Endodermal cell (in vitro differentiated cells): ENCODE results near the gene CDH23. TPM values are rescaled to one million over a fixed set of nuclear protein-coding genes. Genes with fewer than 3 reads are reported as not detected.

ENCODE experiments used
- DNase-seq: peaks from one replicate; pipeline ENCODE4 v3.0.0-alpha.2; 2017
- H3K27ac ChIP-seq: 2 replicates; pipeline ENCODE4 v1.5.1; 2013; ENCODE audit warnings: mild to moderate bottlenecking, low read depth, low read length, moderate library complexity
- H3K27me3 ChIP-seq: 2 replicates; pipeline ENCODE4 v1.6.1; 2013; ENCODE audit warnings: mild to moderate bottlenecking, low read length, moderate library complexity; ENCODE audit not compliant: insufficient read depth, control insufficient read depth, poor library complexity, severe bottlenecking
- H3K36me3 ChIP-seq: 2 replicates; pipeline ENCODE4 v1.7.0; 2013; ENCODE audit warnings: mild to moderate bottlenecking, low read length, moderate library complexity; ENCODE audit not compliant: control insufficient read depth, insufficient read depth
- H3K4me1 ChIP-seq: one replicate; pipeline ENCODE4 v1.7.0; 2013; ENCODE audit warnings: low read length; ENCODE audit not compliant: control insufficient read depth, insufficient read depth
- H3K4me3 ChIP-seq: 2 replicates; pipeline ENCODE4 v1.5.1; 2013; ENCODE audit warnings: mild to moderate bottlenecking, low read length, moderate library complexity
- H3K9ac ChIP-seq: 2 replicates; pipeline ENCODE4 v1.6.1; 2013; ENCODE audit warnings: mild to moderate bottlenecking, low read length, moderate library complexity; ENCODE audit not compliant: poor library complexity, severe bottlenecking; ENCODE audit errors: extremely low read depth
- H3K9me3 ChIP-seq: 2 replicates; pipeline ENCODE4 v1.6.1; 2013; ENCODE audit warnings: mild to moderate bottlenecking, low read length, moderate library complexity; ENCODE audit not compliant: control insufficient read depth
- H3K27ac Mint-ChIP-seq: 2 replicates; pipeline ENCODE4 v1.8.0; 2020; ENCODE audit warnings: mixed read lengths
- H3K27me3 Mint-ChIP-seq: 2 replicates; pipeline ENCODE4 v1.8.0; 2021; ENCODE audit warnings: mild to moderate bottlenecking, mixed read lengths; ENCODE audit not compliant: insufficient read depth
- H3K36me3 Mint-ChIP-seq: 2 replicates; pipeline ENCODE4 v1.8.0; 2020; ENCODE audit warnings: low read depth, mixed read lengths
- H3K4me1 Mint-ChIP-seq: 2 replicates; pipeline ENCODE4 v1.8.0; 2020; ENCODE audit warnings: mixed read lengths
- H3K4me3 Mint-ChIP-seq: 2 replicates; pipeline ENCODE4 v1.8.0; 2020; ENCODE audit warnings: mild to moderate bottlenecking, moderate library complexity, mixed read lengths
- H3K9me3 Mint-ChIP-seq: 2 replicates; pipeline ENCODE4 v1.8.0; 2020; ENCODE audit warnings: mild to moderate bottlenecking, mixed read lengths
- WGBS, 2 experiments: methylation state at CpG; one replicate each; pipeline versions ENCODE4 v1.1.5 to v1.1.7; 2013; ENCODE audit warnings: missing lambda C conversion rate in 2 of 2, mixed read lengths in 1 of 2; ENCODE audit not compliant: insufficient coverage in 1 of 2, insufficient read length in 1 of 2; 5-methylcytosine and 5-hydroxymethylcytosine counted together
- total RNA-seq, 2 donors: library from RNA; stranded (reverse); fragmentation: NEBNext Ultra II Directional in 1 of 2; extraction: Animal tissue kit (Norgen Biotek cat#: 25700) in 1 of 2; gene quantifications; 2 replicates in 1 of 2; 3 replicates in 1 of 2; pipeline ENCODE4 v1.2.1, GENCODE V29; 2021
- TF ChIP-seq, protein P1 (sequence below): fragments of 200-600 bp; sonication (generic); conservative IDR thresholded peaks from 2 replicates; pipeline ENCODE4 v1.5.0; 2021; ENCODE audit warnings: antibody characterized with exemption, mild to moderate bottlenecking

The CDH23 gene
- total RNA-seq, 2 donors from 2014 or later = 2.1 to 4.2 TPM

GRCh38 chr10:71701496-71702132 is 304.9 kb downstream of the CDH23 start:
- Histone ChIP-seq H3K27me3 (no peaks in the 10 kb centered on the region), H3K27ac (no peak overlapping the region), H3K4me1 (no peaks in the 10 kb centered on the region), H3K36me3 (no peaks in the 10 kb centered on the region), H3K9me3 (no peaks in the 10 kb centered on the region), H3K9ac (no peak overlapping the region), H3K4me3 (no peak overlapping the region)
- 87 to 90% methylated on average over 6 to 11 of the region's 11 CpGs for WGBS, 2 experiments
- Mint-ChIP-seq H3K36me3 (no peaks in the 10 kb centered on the region), H3K4me3 (no peak overlapping the region), H3K27me3 (no peaks in the 10 kb centered on the region), H3K4me1 (no peaks in the 10 kb centered on the region), H3K9me3 (no peaks in the 10 kb centered on the region), H3K27ac (no peak overlapping the region)
- no peak for DNase-seq
- TF ChIP-seq, protein P1, sequence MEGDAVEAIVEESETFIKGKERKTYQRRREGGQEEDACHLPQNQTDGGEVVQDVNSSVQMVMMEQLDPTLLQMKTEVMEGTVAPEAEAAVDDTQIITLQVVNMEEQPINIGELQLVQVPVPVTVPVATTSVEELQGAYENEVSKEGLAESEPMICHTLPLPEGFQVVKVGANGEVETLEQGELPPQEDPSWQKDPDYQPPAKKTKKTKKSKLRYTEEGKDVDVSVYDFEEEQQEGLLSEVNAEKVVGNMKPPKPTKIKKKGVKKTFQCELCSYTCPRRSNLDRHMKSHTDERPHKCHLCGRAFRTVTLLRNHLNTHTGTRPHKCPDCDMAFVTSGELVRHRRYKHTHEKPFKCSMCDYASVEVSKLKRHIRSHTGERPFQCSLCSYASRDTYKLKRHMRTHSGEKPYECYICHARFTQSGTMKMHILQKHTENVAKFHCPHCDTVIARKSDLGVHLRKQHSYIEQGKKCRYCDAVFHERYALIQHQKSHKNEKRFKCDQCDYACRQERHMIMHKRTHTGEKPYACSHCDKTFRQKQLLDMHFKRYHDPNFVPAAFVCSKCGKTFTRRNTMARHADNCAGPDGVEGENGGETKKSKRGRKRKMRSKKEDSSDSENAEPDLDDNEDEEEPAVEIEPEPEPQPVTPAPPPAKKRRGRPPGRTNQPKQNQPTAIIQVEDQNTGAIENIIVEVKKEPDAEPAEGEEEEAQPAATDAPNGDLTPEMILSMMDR = no peak

DNA sequence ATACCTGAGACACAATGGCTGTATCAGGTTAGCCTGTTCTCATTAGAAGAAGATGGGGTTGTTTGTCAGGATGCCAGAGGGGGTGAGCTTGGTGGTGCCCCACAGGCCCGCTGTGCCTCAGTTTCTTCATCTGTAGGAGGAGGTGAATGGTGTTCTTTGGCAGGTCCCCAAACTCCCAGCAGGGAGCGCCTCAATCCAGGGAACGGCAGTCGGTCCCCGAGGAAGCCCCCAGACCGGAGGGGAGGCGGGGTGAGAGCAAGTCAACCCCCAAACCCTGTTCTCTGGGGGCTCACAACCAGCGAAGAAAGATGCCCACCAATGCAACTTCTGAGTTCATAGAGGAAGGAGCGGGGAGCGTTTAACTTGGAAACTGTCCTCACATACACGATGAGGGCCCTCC is 306.9 kb downstream of the CDH23 start:
- 95 to 98% methylated on average over 7 to 11 of the region's 11 CpGs for WGBS, 2 experiments
- Histone ChIP-seq H3K9ac (no peak overlapping the region), H3K4me1 (no peaks in the 10 kb centered on the region), H3K9me3 (no peaks in the 10 kb centered on the region), H3K4me3 (no peak overlapping the region), H3K27me3 (no peaks in the 10 kb centered on the region), H3K36me3 (no peaks in the 10 kb centered on the region), H3K27ac (no peak overlapping the region)
- Mint-ChIP-seq H3K9me3 (no peaks in the 10 kb centered on the region), H3K27me3 (no peaks in the 10 kb centered on the region), H3K4me3 (no peak overlapping the region), H3K4me1 (no peaks in the 10 kb centered on the region), H3K36me3 (no peaks in the 10 kb centered on the region), H3K27ac (no peak overlapping the region)
- DNase-seq = no peak
- TF ChIP-seq, protein P1 = no peak

DNA sequence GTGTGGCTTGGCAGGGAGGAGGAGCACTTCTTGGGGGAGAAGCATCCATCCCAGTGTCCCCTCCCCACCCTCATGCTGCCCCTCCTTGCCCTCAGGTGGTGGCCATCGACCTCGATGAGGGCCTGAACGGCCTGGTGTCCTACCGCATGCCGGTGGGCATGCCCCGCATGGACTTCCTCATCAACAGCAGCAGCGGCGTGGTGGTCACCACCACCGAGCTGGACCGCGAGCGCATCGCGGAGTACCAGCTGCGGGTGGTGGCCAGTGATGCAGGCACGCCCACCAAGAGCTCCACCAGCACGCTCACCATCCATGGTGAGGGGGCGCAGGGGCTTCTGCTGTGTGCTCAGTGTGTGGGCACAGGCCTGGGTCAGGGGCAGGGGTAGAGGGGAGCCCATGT is 308.1 kb downstream of the CDH23 start:
- no peak overlapping the region for H3K4me3 Mint-ChIP-seq
- no peaks in the 10 kb centered on the region for H3K36me3 Mint-ChIP-seq
- Histone ChIP-seq H3K9me3 (no peaks in the 10 kb centered on the region), H3K4me1 (no peaks in the 10 kb centered on the region), H3K27ac (no peak overlapping the region), H3K27me3 (no peaks in the 10 kb centered on the region), H3K9ac (no peak overlapping the region), H3K4me3 (no peak overlapping the region), H3K36me3 (no peaks in the 10 kb centered on the region)
- no peaks in the 10 kb centered on the region for H3K9me3 Mint-ChIP-seq
- no peak overlapping the region for H3K27ac Mint-ChIP-seq
- H3K4me1 Mint-ChIP-seq = no peaks in the 10 kb centered on the region
- 91 to 94% methylated on average over 18 of the region's 18 CpGs for WGBS, 2 experiments
- DNase-seq = no peak
- no peaks in the 10 kb centered on the region for H3K27me3 Mint-ChIP-seq
- TF ChIP-seq, protein P1 = no peak
